ACC112 (cell line): Measurements from ENCODE around the gene SMPDL3A.

Source experiments
- H2AFZ ChIP-seq: fragments of 200-600 bp; sonication (generic); one replicate; pipeline ENCODE4 v1.6.0; 2017; ENCODE audit warnings: antibody characterized with exemption, low read length; ENCODE audit not compliant: unreplicated experiment
- H3K27ac ChIP-seq: fragments of 200-600 bp; sonication (generic); 2 replicates; pipeline ENCODE4 v1.5.1; 2014; ENCODE audit warnings: low read depth, mild to moderate bottlenecking, antibody characterized with exemption, low read length, moderate library complexity
- H3K27me3 ChIP-seq: fragments of 200-600 bp; sonication (generic); 2 replicates; pipeline ENCODE4 v1.6.1; 2014; ENCODE audit warnings: mild to moderate bottlenecking, antibody characterized with exemption, low read length, moderate library complexity, mixed read lengths; ENCODE audit not compliant: insufficient read depth
- H3K36me3 ChIP-seq: fragments of 200-600 bp; sonication (generic); 2 replicates; pipeline ENCODE4 v1.6.1; 2016; ENCODE audit warnings: mild to moderate bottlenecking, antibody characterized with exemption, low read length, moderate library complexity, mixed read lengths; ENCODE audit not compliant: insufficient read depth
- H3K4me1 ChIP-seq: fragments of 200-600 bp; sonication (generic); one replicate; pipeline ENCODE4 v1.6.1; 2016; ENCODE audit warnings: low read length, mixed read lengths; ENCODE audit not compliant: insufficient read depth, unreplicated experiment, control insufficient read depth
- H3K4me3 ChIP-seq: fragments of 200-600 bp; sonication (generic); 2 replicates; pipeline ENCODE4 v1.5.1; 2014; ENCODE audit warnings: mild to moderate bottlenecking, low read depth, low read length
- H3K79me2 ChIP-seq: fragments of 200-600 bp; sonication (generic); one replicate; pipeline ENCODE4 v1.6.0; 2016; ENCODE audit warnings: low read length; ENCODE audit not compliant: control insufficient read depth, unreplicated experiment, insufficient read depth

Gene SMPDL3A

GRCh38 chr6:122753000-122753687 is 35.9 kb upstream of the SMPDL3A start:
- Histone ChIP-seq H3K79me2 (no peaks in the 10 kb centered on the region), H3K27ac (no peak overlapping the region), H3K4me1 (no peaks in the 10 kb centered on the region), H3K4me3 (peak overlapping the region; percentile 58), H3K36me3 (no peaks in the 10 kb centered on the region), H2AFZ (peak overlapping the region; percentile 61), H3K27me3 (no peaks in the 10 kb centered on the region)

GRCh38 chr6:122753688-122754056 is 35.4 kb upstream of the SMPDL3A start:
- no peaks in the 10 kb centered on the region for H3K4me1 ChIP-seq

GRCh38 chr6:122754191-122754731 is 34.8 kb upstream of the SMPDL3A start:
- Histone ChIP-seq H3K4me3 (no peak overlapping the region), H3K79me2 (no peaks in the 10 kb centered on the region), H3K27ac (no peak overlapping the region), H3K4me1 (no peaks in the 10 kb centered on the region), H3K36me3 (no peaks in the 10 kb centered on the region), H3K27me3 (no peaks in the 10 kb centered on the region), H2AFZ (no peak overlapping the region)

More at GRCh38 chr6:122753688-122754056, 35.4 kb upstream of the SMPDL3A start:
- H2AFZ ChIP-seq: no peak overlapping the region
- no peaks in the 10 kb centered on the region for H3K79me2 ChIP-seq
- no peaks in the 10 kb centered on the region for H3K36me3 ChIP-seq
- peak overlapping the region; percentile 58 for H3K4me3 ChIP-seq
- no peaks in the 10 kb centered on the region for H3K27me3 ChIP-seq
- no peak overlapping the region for H3K27ac ChIP-seq

GRCh38 chr6:122755901-122756300 is 33.2 kb upstream of the SMPDL3A start:
- H3K4me3 ChIP-seq: no peak overlapping the region
- H3K4me1 ChIP-seq: no peaks in the 10 kb centered on the region

GRCh38 chr6:122758927-122759334 is 30.1 kb upstream of the SMPDL3A start:
- Histone ChIP-seq H3K4me1 (no peaks in the 10 kb centered on the region), H3K79me2 (no peaks in the 10 kb centered on the region), H3K27ac (no peak overlapping the region), H3K4me3 (no peak overlapping the region), H3K27me3 (no peaks in the 10 kb centered on the region), H2AFZ (no peak overlapping the region), H3K36me3 (no peaks in the 10 kb centered on the region)

More at GRCh38 chr6:122755901-122756300, 33.2 kb upstream of the SMPDL3A start:
- Histone ChIP-seq H3K36me3 (no peaks in the 10 kb centered on the region), H3K79me2 (no peaks in the 10 kb centered on the region), H3K27ac (no peak overlapping the region), H3K27me3 (no peaks in the 10 kb centered on the region), H2AFZ (no peak overlapping the region)

- Histone ChIP-seq H3K27me3 (no peaks in the 10 kb centered on the region), H2AFZ (no peak overlapping the region), H3K4me1 (no peaks in the 10 kb centered on the region), H3K36me3 (no peaks in the 10 kb centered on the region), H3K4me3 (no peak overlapping the region), H3K79me2 (no peaks in the 10 kb centered on the region), H3K27ac (no peak overlapping the region)
Measured at GRCh38 chr6:122760330-122760729, 28.7 kb upstream of the SMPDL3A start.

- peaks cover 7% of the 10 kb centered on the region; the same call in 1 of the 2 replicates for H3K27me3 ChIP-seq
- no peak overlapping the region for H3K4me3 ChIP-seq
- no peak overlapping the region for H3K27ac ChIP-seq
- H3K36me3 ChIP-seq: no peaks in the 10 kb centered on the region
- no peaks in the 10 kb centered on the region for H3K79me2 ChIP-seq
- H2AFZ ChIP-seq: no peak overlapping the region
- H3K4me1 ChIP-seq: no peaks in the 10 kb centered on the region
Measured at GRCh38 chr6:122766256-122766655, 22.8 kb upstream of the SMPDL3A start.

GRCh38 chr6:122770835-122771601 is 18.0 kb upstream of the SMPDL3A start:
- H3K36me3 ChIP-seq: no peaks in the 10 kb centered on the region
- no peak overlapping the region for H2AFZ ChIP-seq
- no peak overlapping the region for H3K27ac ChIP-seq
- no peak overlapping the region for H3K4me3 ChIP-seq
- H3K79me2 ChIP-seq: no peaks in the 10 kb centered on the region
- peaks cover 19% of the 10 kb centered on the region; the same call in 1 of the 2 replicates for H3K27me3 ChIP-seq
- no peaks in the 10 kb centered on the region for H3K4me1 ChIP-seq

GRCh38 chr6:122772724-122773415 is 16.2 kb upstream of the SMPDL3A start:
- H3K27me3 ChIP-seq: peaks cover 24% of the 10 kb centered on the region; the same call in 1 of the 2 replicates
- no peaks in the 10 kb centered on the region for H3K4me1 ChIP-seq

GRCh38 chr6:122775975-122776374 is 13.1 kb upstream of the SMPDL3A start:
- Histone ChIP-seq H3K27ac (no peak overlapping the region), H2AFZ (no peak overlapping the region), H3K27me3 (peaks cover 43% of the 10 kb centered on the region), H3K4me3 (no peak overlapping the region), H3K4me1 (no peaks in the 10 kb centered on the region), H3K36me3 (no peaks in the 10 kb centered on the region), H3K79me2 (no peaks in the 10 kb centered on the region)

More at GRCh38 chr6:122772724-122773415, 16.2 kb upstream of the SMPDL3A start:
- H3K79me2 ChIP-seq: no peaks in the 10 kb centered on the region
- H2AFZ ChIP-seq: no peak overlapping the region
- no peak overlapping the region for H3K4me3 ChIP-seq
- H3K36me3 ChIP-seq: no peaks in the 10 kb centered on the region
- H3K27ac ChIP-seq: no peak overlapping the region
